Smooth muscle cell (in vitro differentiated cells): ENCODE measurements around the gene SEMA3C. TPM values are rescaled to one million over a fixed set of nuclear protein-coding genes. Genes with fewer than 3 reads are reported as not detected.

Experiments used
- DNase-seq: peaks from one replicate; lab custom pipeline; 2025; ENCODE audit not compliant: unreplicated experiment; lab: John Stamatoyannopoulos, UW
- H2AFZ ChIP-seq: fragments of 200-600 bp; sonication (generic); 2 replicates; pipeline ENCODE4 v1.6.0; 2016; ENCODE audit warnings: antibody characterized with exemption, low read depth, mild to moderate bottlenecking
- H3F3A ChIP-seq: fragments of 200-600 bp; sonication (generic); 2 replicates; pipeline ENCODE4 v1.6.0; 2017; ENCODE audit warnings: antibody characterized with exemption, low read depth
- H3K27ac ChIP-seq: fragments of 200-600 bp; sonication (generic); 2 replicates; pipeline ENCODE4 v1.5.1; 2016; ENCODE audit warnings: low read depth, mild to moderate bottlenecking
- H3K27me3 ChIP-seq: fragments of 200-600 bp; sonication (generic); 2 replicates; pipeline ENCODE4 v1.6.1; 2016; ENCODE audit warnings: low read depth, mild to moderate bottlenecking
- H3K36me3 ChIP-seq: fragments of 200-600 bp; sonication (generic); 2 replicates; pipeline ENCODE4 v1.5.1; 2016; ENCODE audit warnings: low read depth
- H3K4me1 ChIP-seq: fragments of 200-600 bp; sonication (generic); 2 replicates; pipeline ENCODE4 v1.5.1; 2016; ENCODE audit warnings: low read depth
- H3K4me2 ChIP-seq: fragments of 200-600 bp; sonication (generic); 2 replicates; pipeline ENCODE4 v1.6.0; 2016; ENCODE audit warnings: mild to moderate bottlenecking
- H3K4me3 ChIP-seq: fragments of 200-600 bp; sonication (generic); 2 replicates; pipeline ENCODE4 v1.5.1; 2016; ENCODE audit warnings: mild to moderate bottlenecking
- H3K79me2 ChIP-seq: fragments of 200-600 bp; sonication (generic); 2 replicates; pipeline ENCODE4 v1.6.0; 2016; ENCODE audit warnings: low read depth, mild to moderate bottlenecking
- H3K9ac ChIP-seq: fragments of 200-600 bp; sonication (generic); 2 replicates; pipeline ENCODE4 v1.6.0; 2016; ENCODE audit warnings: low read depth
- H3K9me3 ChIP-seq: fragments of 200-600 bp; sonication (generic); replicated peaks from 2 replicates; pipeline ENCODE4 v1.5.1; 2016; ENCODE audit warnings: low read depth
- H4K20me1 ChIP-seq: fragments of 200-600 bp; sonication (generic); 2 replicates; pipeline ENCODE4 v1.6.0; 2016; ENCODE audit warnings: low read depth
- WGBS: methylation state at CpG from one replicate; pipeline ENCODE4 v1.1.7; 2016; ENCODE audit warnings: low lambda C conversion rate; 5-methylcytosine and 5-hydroxymethylcytosine counted together
- polyA plus RNA-seq: library from polyadenylated mRNA; unstranded; fragments of >200 nt; fragmentation: Nextera tagmentation; extraction: Ambion mirVana; gene quantifications from 2 replicates; pipeline ENCODE4 v1.2.1, GENCODE V29; 2016
- total RNA-seq: library from RNA; depleted of rRNA; stranded (reverse); fragments of >200 nt; gene quantifications from 2 replicates; pipeline ENCODE4 v1.2.3, GENCODE V29; 2014
- TF ChIP-seq, protein P1 (sequence below): fragments of 200-600 bp; sonication (generic); IDR thresholded peaks from 2 replicates; pipeline ENCODE4 v1.5.1; 2017; ENCODE audit warnings: borderline replicate concordance, mild to moderate bottlenecking, antibody characterized with exemption; ENCODE audit not compliant: insufficient read depth, poor library complexity, severe bottlenecking

Gene SEMA3C
- total and polyA plus RNA-seq, 2 experiments from 2014 or later = 20.6 to 295 TPM

DNA sequence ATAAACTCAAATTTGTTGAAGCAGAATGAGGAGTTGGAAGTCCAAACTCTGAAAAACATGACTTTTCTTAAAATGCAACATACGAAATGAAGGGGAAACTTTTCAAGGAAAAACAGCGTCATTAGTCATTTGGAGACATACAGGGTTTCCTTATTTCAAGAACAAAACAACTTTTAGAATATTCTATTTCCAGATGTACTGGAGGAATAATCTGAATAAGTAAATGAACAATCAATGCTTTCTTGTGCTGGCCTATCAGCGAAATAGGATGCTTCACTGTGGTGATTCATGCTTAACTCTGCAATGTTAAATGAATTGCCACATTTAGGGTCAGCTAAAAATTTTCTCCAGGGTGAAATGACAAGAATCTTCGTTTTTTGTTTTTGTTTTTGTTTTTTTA lies 114.3 kb downstream of the SEMA3C start:
- Histone ChIP-seq H3K4me2 (no peak overlapping the region), H4K20me1 (no peaks in the 10 kb centered on the region), H3K9ac (no peak overlapping the region), H2AFZ (no peak overlapping the region), H3K79me2 (no peaks in the 10 kb centered on the region), H3K4me3 (no peak overlapping the region), H3K27me3 (no peaks in the 10 kb centered on the region), H3K27ac (no peak overlapping the region), H3K36me3 (no peaks in the 10 kb centered on the region), H3K4me1 (no peaks in the 10 kb centered on the region), H3K9me3 (no peaks in the 10 kb centered on the region), H3F3A (no peaks in the 10 kb centered on the region)
- no peak for DNase-seq
- WGBS = 89% methylated on average over 4 of the region's 4 CpGs
- TF ChIP-seq, protein P1, sequence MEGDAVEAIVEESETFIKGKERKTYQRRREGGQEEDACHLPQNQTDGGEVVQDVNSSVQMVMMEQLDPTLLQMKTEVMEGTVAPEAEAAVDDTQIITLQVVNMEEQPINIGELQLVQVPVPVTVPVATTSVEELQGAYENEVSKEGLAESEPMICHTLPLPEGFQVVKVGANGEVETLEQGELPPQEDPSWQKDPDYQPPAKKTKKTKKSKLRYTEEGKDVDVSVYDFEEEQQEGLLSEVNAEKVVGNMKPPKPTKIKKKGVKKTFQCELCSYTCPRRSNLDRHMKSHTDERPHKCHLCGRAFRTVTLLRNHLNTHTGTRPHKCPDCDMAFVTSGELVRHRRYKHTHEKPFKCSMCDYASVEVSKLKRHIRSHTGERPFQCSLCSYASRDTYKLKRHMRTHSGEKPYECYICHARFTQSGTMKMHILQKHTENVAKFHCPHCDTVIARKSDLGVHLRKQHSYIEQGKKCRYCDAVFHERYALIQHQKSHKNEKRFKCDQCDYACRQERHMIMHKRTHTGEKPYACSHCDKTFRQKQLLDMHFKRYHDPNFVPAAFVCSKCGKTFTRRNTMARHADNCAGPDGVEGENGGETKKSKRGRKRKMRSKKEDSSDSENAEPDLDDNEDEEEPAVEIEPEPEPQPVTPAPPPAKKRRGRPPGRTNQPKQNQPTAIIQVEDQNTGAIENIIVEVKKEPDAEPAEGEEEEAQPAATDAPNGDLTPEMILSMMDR = no peak

DNA sequence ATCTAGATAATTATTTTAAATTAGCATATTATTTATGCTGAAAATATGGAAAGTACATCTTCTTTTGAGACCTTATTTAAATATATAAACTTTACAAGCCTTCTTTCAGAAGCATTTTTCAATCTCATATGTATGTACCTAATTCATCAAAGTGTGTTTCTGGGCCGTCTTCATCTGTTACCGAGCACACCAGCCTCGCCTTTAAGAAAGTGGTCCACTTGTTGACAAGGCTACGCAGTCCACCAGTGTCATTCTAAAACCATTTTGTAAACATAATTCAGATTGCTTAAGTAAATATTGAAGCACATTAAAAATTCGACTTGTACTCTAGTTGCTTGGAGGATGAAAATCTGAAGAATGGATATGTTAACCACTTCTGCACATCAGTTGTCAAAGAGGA lies 116.3 kb downstream of the SEMA3C start:
- no peaks in the 10 kb centered on the region for H3K9me3 ChIP-seq
- H3K4me1 ChIP-seq = no peaks in the 10 kb centered on the region
- no peak overlapping the region for H3K9ac ChIP-seq
- no peak overlapping the region for H3K4me3 ChIP-seq
- H2AFZ ChIP-seq = no peak overlapping the region
- WGBS = 94% methylated on average over 5 of the region's 5 CpGs
- DNase-seq = no peak
- TF ChIP-seq, protein P1 = no peak
- H3F3A ChIP-seq = no peaks in the 10 kb centered on the region
- no peaks in the 10 kb centered on the region for H3K27me3 ChIP-seq
- no peaks in the 10 kb centered on the region for H3K79me2 ChIP-seq
- H3K4me2 ChIP-seq = no peak overlapping the region
- no peaks in the 10 kb centered on the region for H3K36me3 ChIP-seq
- no peak overlapping the region for H3K27ac ChIP-seq
- H4K20me1 ChIP-seq = no peaks in the 10 kb centered on the region

DNA sequence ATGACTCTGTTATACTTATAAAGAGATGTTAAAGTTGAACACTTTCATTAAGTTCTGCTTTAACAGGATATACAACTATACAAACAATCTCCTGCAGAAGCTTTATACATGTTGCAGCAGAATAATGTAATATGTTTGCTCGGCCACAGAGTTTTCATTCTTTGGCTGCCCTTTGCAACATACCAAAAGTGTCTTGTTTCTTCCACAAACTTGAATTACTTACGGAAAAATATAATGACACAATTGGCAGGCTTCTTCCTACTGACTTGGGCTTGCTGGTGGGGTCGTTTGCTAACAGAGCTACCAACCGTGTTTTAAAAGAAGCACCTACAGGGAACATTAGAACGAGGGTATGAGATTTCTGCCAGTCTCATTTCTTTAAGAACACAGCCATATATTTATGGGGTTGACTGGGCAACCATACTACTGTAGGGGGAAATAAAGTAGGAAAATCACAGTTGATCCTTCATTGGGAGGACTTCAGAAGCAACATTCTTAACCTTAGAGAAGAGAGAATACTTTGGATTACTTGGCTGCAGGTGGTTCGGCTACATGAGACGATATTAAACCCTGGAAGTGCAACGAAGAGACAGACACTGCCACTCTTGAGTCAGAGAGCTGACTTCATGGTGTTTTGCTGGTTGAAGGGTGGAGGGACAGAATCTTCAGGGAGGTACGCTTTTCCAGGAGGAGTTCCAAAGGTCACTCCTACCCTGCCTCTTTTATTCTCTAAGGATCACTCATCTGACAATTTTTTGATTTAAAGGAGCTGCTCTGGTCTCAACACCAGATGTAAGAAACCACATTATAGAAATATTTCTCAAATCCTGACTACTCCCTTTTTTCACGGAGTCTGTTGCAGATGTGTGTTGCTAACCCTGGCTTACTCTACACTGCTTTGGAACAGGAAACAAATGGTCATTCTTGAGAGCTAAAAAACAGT lies 123.9 kb downstream of the SEMA3C start:
- H3K9me3 ChIP-seq = no peaks in the 10 kb centered on the region
- H3K4me3 ChIP-seq = no peak overlapping the region
- TF ChIP-seq, protein P1 = no peak
- no peaks in the 10 kb centered on the region for H4K20me1 ChIP-seq
- no peak overlapping the region for H3K4me2 ChIP-seq
- no peaks in the 10 kb centered on the region for H3K79me2 ChIP-seq
- no peak overlapping the region for H2AFZ ChIP-seq
- H3K36me3 ChIP-seq = no peaks in the 10 kb centered on the region
- no peaks in the 10 kb centered on the region for H3F3A ChIP-seq
- no peak overlapping the region for H3K9ac ChIP-seq
- DNase-seq = no peak
- WGBS = 94% methylated on average over 10 of the region's 10 CpGs
- H3K27me3 ChIP-seq = no peaks in the 10 kb centered on the region
- no peaks in the 10 kb centered on the region for H3K4me1 ChIP-seq
- no peak overlapping the region for H3K27ac ChIP-seq
